RWPE1 (cell line): Measurements from ENCODE around the gene SEPTIN11.

Experiments
- CTCF ChIA-PET: fragments of 350-600 bp; sonication (Branson Sonifier 250); formaldehyde crosslinking; extraction: SDS; loops from one replicate; lab custom pipeline; 2021; lab: Yijun Ruan, JAX
- POLR2A ChIA-PET: fragments of 400-600 bp; formaldehyde crosslinking; extraction: SDS; loops from one replicate; lab custom pipeline; 2020; ENCODE audit warnings: antibody characterized with exemption; ENCODE audit not compliant: low non-redundant PET; lab: Yijun Ruan, JAX
- DNase-seq: peaks from one replicate; pipeline ENCODE4 v3.0.0; 2012; ENCODE audit warnings: low spot score
- H3K27ac ChIP-seq: fragments of 450-650 bp; 2 replicates; pipeline ENCODE4 v1.5.1; 2017
- CTCF ChIP-seq: fragments of 450-650 bp; conservative IDR thresholded peaks from 2 replicates; pipeline ENCODE4 v1.5.1; 2017; ENCODE audit warnings: low read depth, mild to moderate bottlenecking

Gene SEPTIN11

GRCh38 chr4:76990288-76991080 lies 40.9 kb downstream of the SEPTIN11 start:
- ChIA-PET POLR2A (no interaction called here), CTCF (interaction anchor here (0.6 kb wide), 1 partner anchor 789 kb away, joined by 3 read pairs; no protein-coding TSS in a partner anchor)
- TF ChIP-seq CTCF = no peak

GRCh38 chr4:76991161-76991660 lies 41.7 kb downstream of the SEPTIN11 start:
- CTCF ChIA-PET = interaction anchor here (0.6 kb wide), 1 partner anchor 790 kb away, joined by 3 read pairs; no protein-coding TSS in a partner anchor
- H3K27ac ChIP-seq = no peak overlapping the region
- DNase-seq = no peak
- no peak for TF ChIP-seq CTCF
- POLR2A ChIA-PET = no interaction called here

More at GRCh38 chr4:76990288-76991080, 40.9 kb downstream of the SEPTIN11 start:
- DNase-seq = no peak
- no peak overlapping the region for H3K27ac ChIP-seq

GRCh38 chr4:76993787-76994641 lies 44.5 kb downstream of the SEPTIN11 start:
- no peak overlapping the region for H3K27ac ChIP-seq
- DNase-seq = no peak
- no peak for TF ChIP-seq CTCF
- ChIA-PET POLR2A (no interaction called here), CTCF (interaction anchor here (0.6 kb wide), 1 partner anchor 19 kb away, joined by 3 read pairs; no protein-coding TSS in a partner anchor)

- TF ChIP-seq CTCF = no peak
- CTCF ChIA-PET = no interaction called here
- POLR2A ChIA-PET = no interaction called here
- H3K27ac ChIP-seq = no peak overlapping the region
- no peak for DNase-seq
Observed at GRCh38 chr4:76995776-76996175, 46.2 kb downstream of the SEPTIN11 start.

GRCh38 chr4:76996445-76996844 lies 46.9 kb downstream of the SEPTIN11 start:
- DNase-seq = no peak
- ChIA-PET CTCF (interaction anchor here (0.5 to 1.0 kb wide), 2 partner anchors 29 to 215 kb away, joined by 3 read pairs; no protein-coding TSS in a partner anchor), POLR2A (no interaction called here)
- TF ChIP-seq CTCF = no peak
- no peak overlapping the region for H3K27ac ChIP-seq

GRCh38 chr4:76997077-76997476 lies 47.5 kb downstream of the SEPTIN11 start:
- no peak overlapping the region for H3K27ac ChIP-seq
- no peak for TF ChIP-seq CTCF
- ChIA-PET CTCF (interaction anchor here (0.6 to 1.0 kb wide), 2 partner anchors 30 to 444 kb away, joined by 3 read pairs; no protein-coding TSS in a partner anchor), POLR2A (no interaction called here)
- no peak for DNase-seq
